T47D (cell line): ENCODE measurements around the gene CABLES1.
"Not testable (repeated sequence)": the region's sequence is repeated elsewhere in the genome, so short reads cannot be mapped to it uniquely, and the experiment has no call there.

Experiments
- DNase-seq, 2 experiments: peaks; one replicate each; pipeline versions ENCODE4 v3.0.0 to v3.0.0-alpha.2; 2011 to 2012; ENCODE audit warnings: low read depth in 1 of 2, low spot score in 1 of 2
- JUND ChIP-seq: IDR thresholded peaks from 2 replicates; pipeline ENCODE4 v1.6.1; 2012; ENCODE audit warnings: low read depth
- in situ Hi-C: cut with HindIII; loops from 2 replicates; pipeline ENCODE4 v1.10.0; 2016; ENCODE audit warnings: low sequenced_read_pairs, low pct_unique_long_range_greater_than_20kb

The CABLES1 gene

DNA sequence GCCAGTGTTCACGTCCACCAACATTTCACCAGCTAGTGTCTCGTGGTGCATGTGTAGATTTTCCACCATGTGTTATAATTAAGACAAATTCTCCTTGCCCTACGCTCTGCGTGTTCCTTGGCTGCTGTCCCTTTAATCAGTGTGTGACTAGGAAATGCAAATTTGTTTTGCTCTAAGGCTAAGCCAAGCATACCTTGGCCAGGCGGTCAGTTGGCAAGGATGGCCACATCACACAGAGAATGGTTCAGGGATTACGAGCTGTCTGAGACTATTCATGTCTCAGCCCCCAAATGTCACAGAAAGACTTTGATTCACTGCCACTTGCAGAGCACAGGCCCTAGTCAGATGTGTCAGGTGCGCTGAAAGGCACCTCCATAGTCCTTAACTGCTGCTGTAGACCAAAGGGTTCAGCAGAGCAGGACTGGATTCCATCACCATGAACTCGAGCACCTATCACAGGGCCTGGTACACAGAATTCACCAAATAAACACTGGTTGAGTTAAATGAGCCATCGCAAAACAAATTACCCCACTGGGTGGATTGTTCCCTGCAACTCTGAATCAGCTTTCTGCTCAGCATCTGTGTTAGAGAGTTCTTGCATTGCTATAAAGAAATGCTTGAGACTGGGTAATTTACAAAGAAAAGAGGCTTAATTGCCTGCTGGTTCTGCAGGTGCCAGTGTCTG, 128.4 kb downstream of the CABLES1 start:
- in situ Hi-C loops = no loop called here
- TF ChIP-seq JUND = no peak
- DNase-seq = peak in 1 of 2 experiments; percentile 69

DNA sequence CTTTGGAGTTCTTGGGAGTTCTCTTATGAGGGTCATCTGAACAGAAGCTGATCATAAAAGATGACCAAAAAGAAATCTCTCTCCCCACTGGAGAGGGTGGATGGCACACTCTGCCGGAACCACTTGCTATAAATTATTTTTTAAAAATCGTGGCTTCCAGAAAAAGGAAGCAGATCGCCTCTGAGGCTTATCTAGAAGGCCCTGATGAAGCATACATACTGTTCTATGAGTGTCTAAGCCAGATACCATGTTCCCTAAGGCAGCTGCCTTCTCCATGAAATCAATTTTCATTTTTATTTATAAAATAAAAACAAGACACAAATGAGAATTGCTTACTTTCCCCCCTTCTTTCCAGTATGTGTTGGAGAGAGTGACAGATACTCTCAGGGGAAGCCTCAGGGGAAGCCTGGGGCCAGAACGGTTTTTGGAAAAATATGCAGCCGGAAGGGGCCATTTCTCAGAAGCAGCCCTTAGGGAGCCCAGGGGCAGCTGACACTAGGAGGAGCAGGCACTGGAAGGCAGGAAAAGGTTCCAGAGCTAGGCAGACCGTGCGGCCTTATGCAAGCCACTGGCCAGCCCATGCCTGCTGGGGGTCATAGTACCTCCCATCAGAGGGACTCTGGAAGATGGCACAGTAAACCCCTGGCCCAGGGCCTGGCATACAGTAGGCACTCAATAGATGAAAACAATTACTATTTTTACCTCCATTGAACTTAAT, 130.6 kb downstream of the CABLES1 start:
- no peak for TF ChIP-seq JUND
- in situ Hi-C loops = no loop called here
- no peak for DNase-seq

DNA sequence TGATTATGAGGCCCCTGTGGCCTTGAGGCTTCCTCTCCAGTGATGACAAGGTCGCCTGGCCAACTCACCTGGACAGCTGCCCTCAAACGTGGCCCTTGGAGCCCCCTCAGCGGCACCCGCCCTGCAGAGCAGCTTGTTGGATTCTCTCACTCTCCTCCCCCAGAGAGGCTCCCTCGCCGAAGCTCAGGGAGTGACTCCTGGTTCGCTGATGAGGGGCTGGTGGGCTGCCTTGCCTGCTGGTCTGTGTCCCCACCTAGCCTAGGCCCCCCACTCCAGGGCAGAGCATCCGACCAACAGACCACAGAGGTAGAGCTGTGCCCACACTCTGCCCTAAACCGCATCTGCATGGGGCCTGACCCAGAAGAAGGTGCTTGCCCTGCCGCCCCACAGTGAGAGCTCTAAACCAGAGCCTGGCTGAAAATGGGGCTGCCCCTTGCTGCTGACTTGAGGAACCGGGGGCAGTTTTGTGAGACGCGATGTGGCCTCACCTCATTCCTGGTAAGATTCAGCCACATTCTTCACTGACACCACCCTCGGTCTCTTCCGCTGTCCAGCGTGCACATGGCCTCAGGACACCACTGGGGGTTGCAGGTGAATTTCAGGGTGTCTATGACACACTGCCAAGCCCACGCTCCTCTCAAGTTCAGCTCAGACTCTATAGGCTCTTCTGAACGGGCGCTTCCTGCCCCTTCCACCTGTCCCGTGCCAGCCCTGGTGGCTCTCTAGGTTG, 131.6 kb downstream of the CABLES1 start:
- TF ChIP-seq JUND = no peak
- DNase-seq = no peak
- in situ Hi-C loops = no loop called here

DNA sequence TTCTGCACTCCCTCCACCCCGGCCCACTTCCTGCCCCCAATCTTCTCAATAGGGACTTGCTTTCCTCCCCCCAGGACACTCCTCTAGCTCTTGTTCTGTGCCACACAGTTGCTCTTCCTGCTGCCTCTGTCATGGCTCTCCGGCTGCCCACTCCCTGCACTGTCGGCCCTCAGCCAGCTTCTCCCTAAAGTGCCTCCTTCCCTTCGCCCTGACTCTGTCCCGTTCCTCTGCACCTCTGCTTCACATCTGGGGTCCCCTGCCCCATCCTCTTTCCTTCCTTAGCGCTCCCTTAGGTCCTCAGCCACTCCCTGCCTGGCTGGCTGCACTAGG, 132.1 kb downstream of the CABLES1 start:
- in situ Hi-C loops = no loop called here
- TF ChIP-seq JUND = no peak
- no peak for DNase-seq

DNA sequence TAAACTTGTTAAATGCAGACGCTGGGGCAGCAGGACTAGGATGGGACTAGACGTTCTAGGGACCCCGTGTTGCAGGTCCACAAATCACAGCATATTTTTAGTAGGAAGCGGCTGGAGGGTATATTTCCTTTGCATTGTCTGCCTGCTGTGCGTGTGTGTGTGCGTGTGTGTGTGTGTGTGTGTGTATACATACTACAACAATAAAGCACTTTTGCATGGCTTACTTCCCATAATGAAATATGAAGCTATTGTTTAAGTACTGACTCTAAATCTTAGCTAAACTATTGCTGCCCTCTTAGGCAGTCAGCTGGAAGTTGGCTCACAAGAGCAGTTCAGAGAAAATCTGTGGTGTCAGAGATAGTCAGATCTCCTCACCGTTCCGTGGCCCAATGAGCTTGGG, 133.4 kb downstream of the CABLES1 start:
- no peak for TF ChIP-seq JUND
- in situ Hi-C loops = no loop called here
- DNase-seq = no peak

DNA sequence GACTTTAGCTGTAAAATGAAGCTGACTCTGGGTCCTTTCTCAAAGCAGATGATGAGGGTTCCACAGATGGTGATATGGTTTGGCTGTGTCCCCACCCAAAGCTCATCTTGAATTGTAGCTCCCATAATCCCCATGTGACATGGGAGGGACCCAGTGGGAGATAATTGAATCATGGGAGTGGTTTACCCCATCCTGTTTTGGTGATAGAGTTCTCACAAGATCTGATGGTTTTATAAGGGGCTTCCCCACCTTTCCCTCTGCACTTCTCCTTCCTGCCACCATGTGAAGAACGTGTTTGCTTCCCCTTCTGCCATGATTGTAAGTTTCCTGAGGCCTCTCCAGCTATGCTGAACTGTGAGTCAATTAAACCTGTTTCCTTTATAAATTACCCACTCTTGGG, 133.8 kb downstream of the CABLES1 start:
- in situ Hi-C loops, DNase-seq: not testable (repeated sequence)

DNA sequence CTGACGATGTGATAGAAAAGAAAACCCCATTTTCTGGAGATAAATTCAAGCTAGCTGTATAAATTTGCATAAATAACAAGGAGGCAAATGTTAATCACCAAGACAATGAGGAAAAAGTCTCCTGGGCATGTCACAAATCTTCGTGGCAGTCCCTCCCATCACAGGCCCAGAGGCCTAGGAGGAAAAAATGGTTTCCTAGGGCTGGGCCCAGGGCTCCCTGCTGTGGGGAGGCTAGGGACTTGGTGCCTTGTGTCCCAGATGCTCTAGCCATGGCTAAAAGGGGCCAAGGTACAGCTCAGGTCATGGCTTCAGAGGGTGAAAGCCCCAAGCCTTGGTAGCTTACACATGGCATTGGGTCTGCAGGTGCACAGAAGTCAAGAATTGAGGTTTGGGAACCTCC, 134.6 kb downstream of the CABLES1 start:
- DNase-seq = no peak
- in situ Hi-C loops = no loop called here
- TF ChIP-seq JUND = no peak

DNA sequence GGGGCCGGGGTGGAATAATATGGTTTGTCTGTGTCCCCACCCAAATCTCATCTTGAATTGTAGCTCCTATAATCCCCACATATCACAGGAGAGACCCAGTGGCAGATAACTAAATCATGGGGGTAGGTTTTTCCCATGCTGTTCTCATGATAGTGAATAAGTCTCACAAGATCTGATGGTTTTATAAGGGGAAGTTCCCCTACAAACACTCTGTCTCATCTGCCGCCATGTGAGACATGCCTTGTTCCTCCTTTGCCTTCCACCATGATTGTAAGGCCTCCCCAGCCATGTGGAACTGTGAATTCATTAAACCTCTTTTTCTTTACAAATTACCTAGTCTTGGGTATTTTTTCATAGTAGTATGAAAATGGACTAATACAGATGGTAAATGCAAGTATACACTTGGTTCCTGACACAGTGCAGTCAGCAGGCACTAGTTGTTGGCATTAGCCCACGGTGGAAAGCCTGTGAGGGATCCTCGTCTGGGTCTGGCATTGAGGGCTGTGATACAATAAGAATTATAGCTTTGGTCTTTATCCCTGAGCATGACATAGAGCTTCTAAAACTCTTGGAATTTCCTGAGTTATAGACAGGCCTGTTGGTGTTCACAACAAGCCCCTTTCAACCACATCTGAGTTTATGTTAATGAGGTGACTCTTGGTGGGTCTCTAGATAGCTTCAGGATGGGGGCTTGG, 135.8 kb downstream of the CABLES1 start:
- in situ Hi-C loops = no loop called here
- no peak for TF ChIP-seq JUND
- DNase-seq = no peak

DNA sequence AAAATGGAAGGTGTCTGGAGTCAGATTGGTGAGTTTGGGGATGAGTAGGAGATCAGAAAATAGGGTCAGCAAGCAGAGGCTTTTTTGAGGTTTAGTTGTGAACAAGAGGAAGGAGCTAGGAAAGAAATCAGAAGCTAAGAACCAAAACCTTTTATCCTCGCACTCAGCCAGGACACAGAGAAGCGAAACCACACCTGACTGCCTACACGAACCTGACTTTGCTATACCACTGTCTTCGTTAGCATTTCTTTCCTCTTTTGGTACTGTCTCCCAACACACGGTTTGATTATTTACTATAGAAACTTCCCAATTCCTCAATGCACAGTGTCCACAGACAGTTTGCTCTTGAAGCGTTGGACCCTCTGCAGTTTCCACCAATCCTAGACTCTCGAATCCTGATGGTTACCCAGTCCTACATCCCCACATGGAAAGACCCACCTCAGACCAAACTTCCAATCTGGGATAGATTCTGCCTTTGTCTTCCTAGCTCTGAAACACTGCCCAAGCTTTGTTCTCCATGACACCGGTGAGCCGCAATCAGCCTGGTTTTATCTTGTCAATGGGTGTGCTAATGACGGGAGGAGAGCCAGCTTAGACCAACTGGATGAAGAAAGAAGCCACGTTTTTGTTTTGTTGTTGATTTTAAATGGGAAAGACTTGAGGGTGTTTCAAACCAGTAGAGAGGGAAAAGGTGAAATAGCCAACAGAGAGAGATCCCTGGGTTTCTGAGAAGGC, 137.4 kb downstream of the CABLES1 start:
- no peak for TF ChIP-seq JUND
- in situ Hi-C loops = no loop called here
- DNase-seq = no peak

DNA sequence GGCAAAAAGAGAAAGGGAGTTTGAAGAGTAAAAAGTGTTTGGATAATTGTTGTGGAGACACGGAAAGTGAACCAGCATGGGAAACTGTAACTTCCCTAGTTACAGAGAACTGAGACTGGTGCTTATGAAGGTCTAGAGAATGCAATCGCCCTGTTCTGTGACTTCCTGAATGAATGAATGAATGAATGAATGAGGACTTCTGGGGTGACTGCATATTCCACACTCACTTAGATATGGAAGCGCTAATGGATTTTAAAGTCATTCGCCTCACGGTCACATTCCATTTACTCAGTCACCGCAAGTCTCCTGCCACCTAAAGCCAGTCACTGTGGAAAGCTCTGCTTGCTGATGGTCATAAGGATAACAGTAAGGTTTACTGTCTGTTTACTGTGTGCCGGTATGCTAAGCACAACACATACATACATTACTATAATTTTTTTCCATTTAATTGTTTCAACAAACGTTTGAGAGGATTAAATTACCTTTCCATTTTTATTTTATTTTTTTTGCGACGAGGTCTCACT, 138.2 kb downstream of the CABLES1 start:
- peak in 1 of 2 experiments; percentile 85 for DNase-seq
- in situ Hi-C loops = no loop called here
- peak; percentile 51 for TF ChIP-seq JUND

DNA sequence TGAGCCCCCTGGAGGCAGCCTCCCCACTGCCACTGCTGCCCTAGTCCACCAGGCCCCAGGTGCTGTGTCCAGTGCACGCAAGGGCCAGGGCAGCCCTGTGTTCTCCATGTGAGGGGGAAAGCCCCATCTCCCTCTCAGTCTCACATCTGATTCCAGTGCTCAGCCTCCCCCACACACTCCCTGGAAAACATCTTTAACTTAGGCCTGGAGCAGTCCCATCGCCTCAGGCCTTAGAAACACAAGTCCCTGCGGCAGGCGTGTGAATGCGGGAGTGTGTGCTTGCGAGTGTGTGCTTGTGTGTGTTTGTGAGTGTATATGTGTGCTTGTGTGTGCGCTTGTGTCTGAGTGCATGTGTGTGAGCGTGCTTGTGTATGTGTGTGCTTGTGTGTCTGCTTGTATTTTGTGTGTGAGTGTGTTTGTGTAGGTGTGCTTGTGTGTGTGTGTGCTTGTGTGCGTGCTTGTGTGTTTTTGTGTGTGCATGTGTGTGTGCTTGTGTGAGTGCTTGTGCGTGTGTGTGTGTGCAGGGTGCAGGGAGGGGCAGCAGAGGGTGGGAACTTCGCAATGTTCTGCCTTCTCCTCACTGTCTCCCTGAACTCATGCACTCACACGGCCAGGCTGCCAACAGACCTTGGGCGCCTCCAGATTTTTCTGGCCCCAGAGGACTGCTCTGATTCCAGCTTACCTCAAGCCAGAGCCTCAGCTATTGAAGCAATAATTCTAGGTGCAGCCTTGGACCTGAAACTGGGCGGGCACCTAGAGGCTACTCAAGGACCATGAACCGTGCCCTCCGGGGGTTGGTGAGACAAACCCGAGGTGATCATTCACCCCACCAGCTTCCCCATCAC, 139.6 kb downstream of the CABLES1 start:
- no peak for TF ChIP-seq JUND
- no peak for DNase-seq
- in situ Hi-C loops = no loop called here
